Endothelial cell (in vitro differentiated cells): ENCODE data around the gene DPH1. TPM values are rescaled to one million over a fixed set of nuclear protein-coding genes. Genes with fewer than 3 reads are reported as not detected.

Source experiments
- DNase-seq: peaks from one replicate; pipeline ENCODE4 v3.0.0; 2021; ENCODE audit warnings: low spot score
- H3K27ac Mint-ChIP-seq: one replicate; pipeline ENCODE4 v1.8.0; 2021; ENCODE audit warnings: mixed read lengths, inconsistent platforms; ENCODE audit not compliant: unreplicated experiment
- H3K27me3 Mint-ChIP-seq: one replicate; pipeline ENCODE4 v1.8.0; 2021; ENCODE audit warnings: mild to moderate bottlenecking, moderate library complexity, mixed read lengths, inconsistent platforms; ENCODE audit not compliant: unreplicated experiment
- H3K36me3 Mint-ChIP-seq: one replicate; pipeline ENCODE4 v1.8.0; 2021; ENCODE audit warnings: mild to moderate bottlenecking, low read depth, mixed read lengths, inconsistent platforms; ENCODE audit not compliant: unreplicated experiment
- H3K4me1 Mint-ChIP-seq: one replicate; pipeline ENCODE4 v1.8.0; 2021; ENCODE audit warnings: mild to moderate bottlenecking, mixed read lengths, inconsistent platforms; ENCODE audit not compliant: unreplicated experiment
- H3K4me3 Mint-ChIP-seq: one replicate; pipeline ENCODE4 v1.8.0; 2021; ENCODE audit warnings: mild to moderate bottlenecking, mixed read lengths, inconsistent platforms; ENCODE audit not compliant: unreplicated experiment
- H3K9me3 Mint-ChIP-seq: one replicate; pipeline ENCODE4 v1.8.0; 2021; ENCODE audit warnings: mixed read lengths, inconsistent platforms; ENCODE audit not compliant: unreplicated experiment
- total RNA-seq: library from RNA; stranded (reverse); fragmentation: NEBNext Ultra II Directional; extraction: Animal tissue kit (Norgen Biotek cat#: 25700); gene quantifications from one replicate; pipeline ENCODE4 v1.2.1, GENCODE V29; 2021; ENCODE audit not compliant: unreplicated experiment
- TF ChIP-seq, protein P1 (sequence below): fragments of 200-600 bp; sonication (generic); IDR thresholded peaks from one replicate; pipeline ENCODE4 v1.5.0; 2021; ENCODE audit warnings: antibody characterized with exemption; ENCODE audit not compliant: unreplicated experiment

The DPH1 gene
- total RNA-seq, 1 donor from 2014 or later: 27.1 TPM

DNA sequence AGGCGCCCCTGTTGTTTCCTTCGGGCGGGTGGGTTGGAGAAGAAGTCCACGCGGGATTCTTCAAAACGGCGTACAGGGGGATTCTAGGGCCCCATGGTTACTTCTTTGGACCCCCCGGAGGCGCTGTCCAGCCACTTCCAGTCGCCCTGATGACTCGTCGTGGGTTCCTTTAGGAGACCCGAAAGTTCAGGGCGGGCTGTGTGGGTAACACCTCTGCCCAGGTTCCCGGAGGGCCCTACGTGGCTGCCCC lies 24.2 kb downstream of the DPH1 start:
- H3K4me1 Mint-ChIP-seq: peaks cover 9% of the 10 kb centered on the region
- H3K27ac Mint-ChIP-seq: no peak overlapping the region
- H3K36me3 Mint-ChIP-seq: peaks cover 6% of the 10 kb centered on the region
- H3K4me3 Mint-ChIP-seq: no peak overlapping the region
- no peaks in the 10 kb centered on the region for H3K9me3 Mint-ChIP-seq
- no peak for DNase-seq
- H3K27me3 Mint-ChIP-seq: peaks cover 21% of the 10 kb centered on the region
- TF ChIP-seq, protein P1, sequence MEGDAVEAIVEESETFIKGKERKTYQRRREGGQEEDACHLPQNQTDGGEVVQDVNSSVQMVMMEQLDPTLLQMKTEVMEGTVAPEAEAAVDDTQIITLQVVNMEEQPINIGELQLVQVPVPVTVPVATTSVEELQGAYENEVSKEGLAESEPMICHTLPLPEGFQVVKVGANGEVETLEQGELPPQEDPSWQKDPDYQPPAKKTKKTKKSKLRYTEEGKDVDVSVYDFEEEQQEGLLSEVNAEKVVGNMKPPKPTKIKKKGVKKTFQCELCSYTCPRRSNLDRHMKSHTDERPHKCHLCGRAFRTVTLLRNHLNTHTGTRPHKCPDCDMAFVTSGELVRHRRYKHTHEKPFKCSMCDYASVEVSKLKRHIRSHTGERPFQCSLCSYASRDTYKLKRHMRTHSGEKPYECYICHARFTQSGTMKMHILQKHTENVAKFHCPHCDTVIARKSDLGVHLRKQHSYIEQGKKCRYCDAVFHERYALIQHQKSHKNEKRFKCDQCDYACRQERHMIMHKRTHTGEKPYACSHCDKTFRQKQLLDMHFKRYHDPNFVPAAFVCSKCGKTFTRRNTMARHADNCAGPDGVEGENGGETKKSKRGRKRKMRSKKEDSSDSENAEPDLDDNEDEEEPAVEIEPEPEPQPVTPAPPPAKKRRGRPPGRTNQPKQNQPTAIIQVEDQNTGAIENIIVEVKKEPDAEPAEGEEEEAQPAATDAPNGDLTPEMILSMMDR: no peak

DNA sequence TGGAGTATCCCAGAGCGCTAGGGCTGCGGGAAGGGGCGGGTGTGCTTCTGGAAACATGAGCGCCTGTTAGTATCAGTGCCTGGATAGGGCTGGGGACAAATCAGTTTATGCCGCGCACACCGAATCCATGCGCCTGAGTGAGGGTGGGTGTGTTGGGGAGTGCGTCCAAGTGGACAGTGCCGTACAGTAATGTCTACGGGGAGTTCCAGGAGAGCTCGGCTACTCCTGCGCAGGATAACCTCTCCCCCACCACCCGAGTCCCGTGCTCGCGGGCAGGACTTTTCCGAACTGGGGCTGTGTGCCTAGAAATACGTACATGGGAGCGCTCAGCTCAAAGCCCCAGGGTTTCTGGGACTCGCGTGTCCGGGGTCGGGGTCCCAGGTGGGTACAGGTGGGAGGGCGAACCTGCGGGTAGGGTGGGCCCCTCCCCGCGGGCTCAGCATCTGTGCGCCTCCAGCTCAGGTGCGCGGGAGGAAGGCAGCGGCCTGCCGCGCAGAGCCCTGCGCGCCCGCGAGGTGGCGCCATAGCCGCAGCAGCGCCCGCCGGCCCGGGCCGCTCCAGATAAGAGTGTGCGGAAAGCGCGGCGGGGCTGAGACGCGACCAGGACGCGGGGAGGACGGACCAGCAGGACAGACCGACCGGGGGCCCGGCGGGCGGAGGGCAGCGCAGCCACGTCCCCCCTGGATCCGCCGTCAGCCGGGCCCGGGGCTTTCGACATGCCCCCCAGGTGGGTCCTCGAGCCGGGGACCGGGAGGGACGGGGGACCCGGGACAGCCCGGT lies 24.7 kb downstream of the DPH1 start, which contains the start of gene HIC1:
Gene HIC1, plus strand, starts transcription at position 592 of the 780 bp plus-strand sequence. CDS start 1,588 bp downstream, outside the sequence.
- H3K4me3 Mint-ChIP-seq: no peak within 1 kb of the TSS
- peaks cover 9% of the 10 kb centered on the region for H3K4me1 Mint-ChIP-seq
- no peak within 1 kb of the TSS for H3K27ac Mint-ChIP-seq
- DNase-seq: peak; percentile 85
- TF ChIP-seq, protein P1: peak; percentile 95
- H3K36me3 Mint-ChIP-seq: peaks cover 4% of the 10 kb centered on the region
- no peaks in the 10 kb centered on the region for H3K9me3 Mint-ChIP-seq
- peaks cover 20% of the 10 kb centered on the region for H3K27me3 Mint-ChIP-seq

DNA sequence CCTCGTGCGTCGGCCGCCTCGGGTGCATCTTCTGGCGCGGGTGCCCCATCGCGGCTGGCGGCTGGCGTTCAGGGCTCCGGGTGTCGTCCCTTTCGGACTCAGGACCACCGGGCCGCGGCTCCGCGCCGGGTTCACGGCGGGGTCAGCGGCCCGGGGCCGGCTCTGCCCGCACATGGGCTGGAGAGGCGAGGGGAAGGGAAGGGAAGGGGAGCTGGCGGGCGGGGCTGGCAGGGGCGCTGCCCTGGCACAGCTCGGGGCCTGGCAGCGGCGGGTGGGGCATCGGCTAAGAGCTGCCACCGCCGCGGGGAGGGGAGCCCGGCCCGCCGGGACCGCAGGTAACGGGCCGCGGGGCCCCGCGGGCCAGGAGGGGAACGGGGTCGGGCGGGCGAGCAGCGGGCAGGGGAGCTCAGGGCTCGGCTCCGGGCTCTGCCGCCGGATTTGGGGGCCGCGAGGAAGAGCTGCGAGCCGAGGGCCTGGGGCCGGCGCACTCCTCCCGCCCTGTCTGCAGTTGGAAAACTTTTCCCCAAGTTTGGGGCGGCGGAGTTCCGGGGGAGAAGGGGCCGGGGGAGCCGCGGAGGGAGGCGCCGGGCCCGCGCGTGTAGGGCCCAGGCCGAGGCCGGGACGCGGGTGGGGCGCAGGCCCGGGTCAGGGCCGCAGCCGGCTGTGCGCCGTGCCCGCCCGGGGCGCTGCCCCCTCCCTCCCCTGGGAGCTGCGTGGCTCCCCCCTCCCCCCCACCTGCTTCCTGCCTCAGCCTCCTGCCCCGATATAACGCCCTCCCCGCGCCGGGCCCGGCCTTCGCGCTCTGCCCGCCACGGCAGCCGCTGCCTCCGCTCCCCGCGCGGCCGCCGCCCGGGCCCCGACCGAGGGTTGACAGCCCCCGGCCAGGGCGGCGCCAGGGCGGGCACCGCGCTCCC lies 25.6 kb downstream of the DPH1 start:
- H3K27ac Mint-ChIP-seq: no peak overlapping the region
- no peaks in the 10 kb centered on the region for H3K9me3 Mint-ChIP-seq
- H3K27me3 Mint-ChIP-seq: peaks cover 21% of the 10 kb centered on the region
- H3K36me3 Mint-ChIP-seq: peaks cover 5% of the 10 kb centered on the region
- H3K4me3 Mint-ChIP-seq: no peak overlapping the region
- H3K4me1 Mint-ChIP-seq: peaks cover 15% of the 10 kb centered on the region
- peak; percentile 28 for DNase-seq
- TF ChIP-seq, protein P1: no peak

DNA sequence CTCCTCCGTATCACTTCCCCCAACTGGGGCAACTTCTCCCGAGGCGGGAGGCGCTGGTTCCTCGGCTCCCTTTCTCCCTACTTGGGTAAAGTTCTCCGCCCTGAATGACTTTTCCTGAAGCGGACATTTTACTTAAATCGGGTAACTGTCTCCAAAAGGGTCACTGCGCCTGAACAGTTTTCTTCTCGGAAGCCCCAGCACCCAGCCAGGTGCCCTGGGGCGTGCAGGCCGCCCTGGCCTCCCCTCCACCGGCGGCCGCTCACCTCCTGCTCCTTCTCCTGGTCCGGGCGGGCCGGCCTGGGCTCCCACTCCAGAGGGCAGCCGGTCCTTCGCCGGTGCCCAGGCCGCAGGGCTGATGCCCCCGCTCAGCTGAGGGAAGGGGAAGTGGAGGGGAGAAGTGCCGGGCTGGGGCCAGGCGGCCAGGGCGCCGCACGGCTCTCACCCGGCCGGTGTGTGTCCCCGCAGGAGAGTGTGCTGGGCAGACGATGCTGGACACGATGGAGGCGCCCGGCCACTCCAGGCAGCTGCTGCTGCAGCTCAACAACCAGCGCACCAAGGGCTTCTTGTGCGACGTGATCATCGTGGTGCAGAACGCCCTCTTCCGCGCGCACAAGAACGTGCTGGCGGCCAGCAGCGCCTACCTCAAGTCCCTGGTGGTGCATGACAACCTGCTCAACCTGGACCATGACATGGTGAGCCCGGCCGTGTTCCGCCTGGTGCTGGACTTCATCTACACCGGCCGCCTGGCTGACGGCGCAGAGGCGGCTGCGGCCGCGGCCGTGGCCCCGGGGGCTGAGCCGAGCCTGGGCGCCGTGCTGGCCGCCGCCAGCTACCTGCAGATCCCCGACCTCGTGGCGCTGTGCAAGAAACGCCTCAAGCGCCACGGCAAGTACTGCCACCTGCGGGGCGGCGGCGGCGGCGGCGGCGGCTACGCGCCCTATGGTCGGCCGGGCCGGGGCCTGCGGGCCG lies 26.5 kb downstream of the DPH1 start:
- H3K27ac Mint-ChIP-seq: no peak overlapping the region
- peak; percentile 28 for DNase-seq
- H3K4me1 Mint-ChIP-seq: peaks cover 18% of the 10 kb centered on the region
- no peaks in the 10 kb centered on the region for H3K9me3 Mint-ChIP-seq
- H3K36me3 Mint-ChIP-seq: peaks cover 9% of the 10 kb centered on the region
- peaks cover 24% of the 10 kb centered on the region for H3K27me3 Mint-ChIP-seq
- TF ChIP-seq, protein P1: no peak
- H3K4me3 Mint-ChIP-seq: no peak overlapping the region
